MM.1S (cell line): ENCODE measurements around the gene GRK2.

Experiments used
- DNase-seq: peaks from one replicate; pipeline ENCODE4 v3.0.0-alpha.2; 2015
- H2AFZ ChIP-seq: fragments of 300-600 bp; sonication (generic); 2 replicates; pipeline ENCODE4 v1.6.0; 2016; ENCODE audit warnings: antibody characterized with exemption, low read length
- H3F3A ChIP-seq: fragments of 300-600 bp; sonication (generic); 2 replicates; pipeline ENCODE4 v1.6.1; 2016; ENCODE audit warnings: mild to moderate bottlenecking, antibody characterized with exemption, low read length, moderate library complexity, mixed read lengths; ENCODE audit not compliant: insufficient read depth
- H3K27ac ChIP-seq: fragments of 300-600 bp; sonication (generic); 2 replicates; pipeline ENCODE4 v1.5.1; 2016; ENCODE audit warnings: mild to moderate bottlenecking, low read length
- H3K27me3 ChIP-seq: fragments of 300-600 bp; sonication (generic); replicated peaks from 2 replicates; pipeline ENCODE4 v1.6.0; 2016; ENCODE audit warnings: low read length; ENCODE audit not compliant: insufficient read depth
- H3K36me3 ChIP-seq: fragments of 300-600 bp; sonication (generic); replicated peaks from 2 replicates; pipeline ENCODE4 v1.6.1; 2016; ENCODE audit warnings: mild to moderate bottlenecking, low read length, mixed read lengths; ENCODE audit not compliant: insufficient read depth
- H3K4me1 ChIP-seq: fragments of 300-600 bp; sonication (generic); 2 replicates; pipeline ENCODE4 v1.6.1; 2016; ENCODE audit warnings: low read length, mixed read lengths
- H3K4me2 ChIP-seq: fragments of 300-600 bp; sonication (generic); 2 replicates; pipeline ENCODE4 v1.6.0; 2016; ENCODE audit warnings: low read depth, low read length
- H3K4me3 ChIP-seq: fragments of 300-600 bp; sonication (generic); 2 replicates; pipeline ENCODE4 v1.5.1; 2016; ENCODE audit warnings: low read length, mixed read lengths
- H3K79me2 ChIP-seq: fragments of 300-600 bp; sonication (generic); 2 replicates; pipeline ENCODE4 v1.6.1; 2016; ENCODE audit warnings: mixed run types, low read length, mixed read lengths
- H3K9ac ChIP-seq: fragments of 300-600 bp; sonication (generic); 2 replicates; pipeline ENCODE4 v1.6.1; 2016; ENCODE audit warnings: low read length, mixed read lengths
- H3K9me2 ChIP-seq: fragments of 300-600 bp; sonication (generic); replicated peaks from 2 replicates; pipeline ENCODE4 v1.6.1; 2016; ENCODE audit warnings: mild to moderate bottlenecking, low read length, mixed read lengths; ENCODE audit not compliant: insufficient read depth
- H3K9me3 ChIP-seq: fragments of 300-600 bp; sonication (generic); replicated peaks from 2 replicates; pipeline ENCODE4 v1.6.1; 2016; ENCODE audit warnings: mild to moderate bottlenecking, low read length, mixed read lengths; ENCODE audit not compliant: insufficient read depth
- H4K20me1 ChIP-seq: fragments of 300-600 bp; sonication (generic); 2 replicates; pipeline ENCODE4 v1.6.1; 2016; ENCODE audit warnings: mild to moderate bottlenecking, low read length, moderate library complexity, mixed read lengths; ENCODE audit not compliant: insufficient read depth
- EZH2 ChIP-seq: fragments of 300-600 bp; sonication (generic); optimal IDR thresholded peaks from 2 replicates; pipeline ENCODE3; 2017; ENCODE audit warnings: low read depth, mild to moderate bottlenecking, antibody characterized with exemption, low read length, mixed read lengths
- EZH2phosphoT487 ChIP-seq: fragments of 300-600 bp; sonication (generic); IDR thresholded peaks from 2 replicates; pipeline ENCODE4 v1.6.1; 2018; ENCODE audit warnings: antibody characterized with exemption, low read length
- TF ChIP-seq, protein P1 (sequence below): fragments of 300-600 bp; sonication (generic); IDR thresholded peaks from 2 replicates; pipeline ENCODE4 v1.5.1; 2016; ENCODE audit warnings: antibody characterized with exemption, low read length, mixed read lengths

GRK2 gene

DNA sequence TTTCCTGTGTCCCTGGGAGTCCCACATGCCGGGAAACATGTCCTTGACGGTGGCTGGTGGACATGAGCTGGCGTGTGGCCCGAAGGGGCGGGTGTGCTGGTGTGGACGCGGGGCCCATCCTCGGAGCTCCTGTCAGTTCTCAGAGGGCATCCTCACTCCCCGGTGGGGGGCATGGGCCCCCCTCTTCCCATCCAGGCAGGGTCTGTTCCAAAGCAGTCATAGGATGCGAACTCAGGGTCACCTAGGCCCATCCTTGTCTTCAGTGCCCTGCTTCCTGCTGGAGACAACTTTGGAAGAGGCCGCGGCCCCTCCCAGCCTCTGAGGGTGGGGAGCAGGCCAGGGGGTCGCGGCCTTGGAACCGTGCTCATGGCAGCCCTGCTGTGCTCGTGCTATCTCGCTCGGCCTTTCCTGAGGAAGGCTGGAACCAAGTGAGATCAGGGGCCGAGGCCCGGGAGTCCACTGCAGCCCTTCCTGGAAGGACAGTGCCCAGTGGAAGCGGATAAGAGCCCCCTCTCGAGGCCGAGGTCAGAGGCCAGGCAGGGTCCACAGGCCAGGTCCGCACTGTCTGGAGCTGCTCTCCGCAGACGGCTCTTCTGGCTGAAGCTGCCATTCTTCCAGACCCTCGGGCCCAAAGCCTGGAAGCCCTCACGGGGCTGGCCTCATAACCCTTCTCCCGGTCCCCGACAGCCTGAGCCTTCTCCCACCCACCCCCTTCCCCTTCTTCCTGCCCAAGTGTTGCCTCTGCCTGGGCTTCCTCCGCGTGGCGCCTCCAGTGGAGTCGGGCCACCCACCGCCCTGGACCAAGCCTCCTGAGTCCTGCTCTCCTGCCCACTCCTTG, 8.7 kb downstream of the GRK2 start:
- Histone ChIP-seq H3K9me2 (no peaks in the 10 kb centered on the region), H3K79me2 (peaks cover 96% of the 10 kb centered on the region), H3K27me3 (no peaks in the 10 kb centered on the region), H3K4me2 (peak overlapping the region; percentile 68; the same call in 1 of the 2 replicates), H3K9me3 (no peaks in the 10 kb centered on the region), H3F3A (peaks cover 33% of the 10 kb centered on the region), H3K27ac (peak overlapping the region; percentile 92; the same call in 1 of the 2 replicates), H3K4me1 (peaks cover 75% of the 10 kb centered on the region), H3K9ac (no peak overlapping the region), H4K20me1 (peaks cover 35% of the 10 kb centered on the region), H2AFZ (no peak overlapping the region), H3K4me3 (no peak overlapping the region), H3K36me3 (peaks cover 8% of the 10 kb centered on the region)
- TF ChIP-seq EZH2phosphoT487: no peak
- TF ChIP-seq EZH2: no peak
- TF ChIP-seq, protein P1, sequence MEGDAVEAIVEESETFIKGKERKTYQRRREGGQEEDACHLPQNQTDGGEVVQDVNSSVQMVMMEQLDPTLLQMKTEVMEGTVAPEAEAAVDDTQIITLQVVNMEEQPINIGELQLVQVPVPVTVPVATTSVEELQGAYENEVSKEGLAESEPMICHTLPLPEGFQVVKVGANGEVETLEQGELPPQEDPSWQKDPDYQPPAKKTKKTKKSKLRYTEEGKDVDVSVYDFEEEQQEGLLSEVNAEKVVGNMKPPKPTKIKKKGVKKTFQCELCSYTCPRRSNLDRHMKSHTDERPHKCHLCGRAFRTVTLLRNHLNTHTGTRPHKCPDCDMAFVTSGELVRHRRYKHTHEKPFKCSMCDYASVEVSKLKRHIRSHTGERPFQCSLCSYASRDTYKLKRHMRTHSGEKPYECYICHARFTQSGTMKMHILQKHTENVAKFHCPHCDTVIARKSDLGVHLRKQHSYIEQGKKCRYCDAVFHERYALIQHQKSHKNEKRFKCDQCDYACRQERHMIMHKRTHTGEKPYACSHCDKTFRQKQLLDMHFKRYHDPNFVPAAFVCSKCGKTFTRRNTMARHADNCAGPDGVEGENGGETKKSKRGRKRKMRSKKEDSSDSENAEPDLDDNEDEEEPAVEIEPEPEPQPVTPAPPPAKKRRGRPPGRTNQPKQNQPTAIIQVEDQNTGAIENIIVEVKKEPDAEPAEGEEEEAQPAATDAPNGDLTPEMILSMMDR: no peak
- no peak for DNase-seq

- no peak overlapping the region for H2AFZ ChIP-seq
- H3K4me3 ChIP-seq: no peak overlapping the region
- TF ChIP-seq EZH2phosphoT487: no peak
- TF ChIP-seq, protein P1: no peak
- TF ChIP-seq EZH2: no peak
- peak overlapping the region; percentile 92; the same call in 1 of the 2 replicates for H3K27ac ChIP-seq
- H3K27me3 ChIP-seq: no peaks in the 10 kb centered on the region
- peaks cover 27% of the 10 kb centered on the region for H4K20me1 ChIP-seq
- peaks cover 15% of the 10 kb centered on the region for H3K36me3 ChIP-seq
- peaks cover 67% of the 10 kb centered on the region for H3K4me1 ChIP-seq
- H3K9ac ChIP-seq: peak overlapping the region; percentile 67; the same call in 1 of the 2 replicates
- H3K79me2 ChIP-seq: peaks cover 96% of the 10 kb centered on the region
- DNase-seq: no peak
- no peaks in the 10 kb centered on the region for H3K9me2 ChIP-seq
- H3F3A ChIP-seq: peaks cover 33% of the 10 kb centered on the region
- H3K9me3 ChIP-seq: no peaks in the 10 kb centered on the region
- peak overlapping the region; percentile 68 for H3K4me2 ChIP-seq
Measured at GRCh38 chr11:67275606-67276409, 9.5 kb downstream of the GRK2 start.

DNA sequence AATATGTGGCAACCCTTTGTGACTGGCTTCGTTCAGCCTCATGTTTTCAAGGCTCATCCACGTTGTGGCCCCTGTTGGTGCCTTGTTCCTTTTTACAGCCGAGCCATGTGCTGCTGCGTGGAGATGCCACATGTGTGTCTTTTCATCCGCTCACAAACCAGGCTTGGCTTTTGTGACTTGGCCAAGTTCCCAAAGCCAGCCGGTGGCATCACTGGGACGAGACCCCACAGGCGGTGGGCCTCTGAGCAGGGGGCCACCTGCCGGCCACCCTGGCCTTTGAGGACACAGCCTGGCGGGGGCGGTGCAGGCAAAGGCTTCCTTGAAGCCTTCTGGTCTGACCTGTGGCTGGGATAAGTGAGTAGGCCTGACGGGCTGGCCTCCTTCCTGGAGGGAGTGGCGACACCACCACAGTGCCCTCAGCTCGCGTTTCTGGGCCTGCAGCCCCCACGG, 10.5 kb downstream of the GRK2 start:
- peaks cover 96% of the 10 kb centered on the region for H3K79me2 ChIP-seq
- peak overlapping the region; percentile 92 for H3K27ac ChIP-seq
- H3K36me3 ChIP-seq: peaks cover 17% of the 10 kb centered on the region
- peaks cover 27% of the 10 kb centered on the region for H3F3A ChIP-seq
- H4K20me1 ChIP-seq: peaks cover 17% of the 10 kb centered on the region
- H3K4me3 ChIP-seq: peak overlapping the region; percentile 25; the same call in 1 of the 2 replicates
- peak overlapping the region; percentile 67 for H3K9ac ChIP-seq
- peaks cover 57% of the 10 kb centered on the region for H3K4me1 ChIP-seq
- no peaks in the 10 kb centered on the region for H3K9me2 ChIP-seq
- H3K27me3 ChIP-seq: no peaks in the 10 kb centered on the region
- H2AFZ ChIP-seq: no peak overlapping the region
- DNase-seq: peak; percentile 57
- no peak for TF ChIP-seq EZH2phosphoT487
- TF ChIP-seq EZH2: no peak
- TF ChIP-seq, protein P1: peak; percentile 54
- H3K9me3 ChIP-seq: no peaks in the 10 kb centered on the region
- peak overlapping the region; percentile 68 for H3K4me2 ChIP-seq
